HG02973 (cell line): ENCODE measurements around the gene MSH6.

ENCODE experiments used
- ATAC-seq: cut with Tn5 transposase; IDR thresholded peaks from one replicate; pipeline ENCODE4 v1.9.1; 2021; ENCODE audit warnings: moderate library complexity; ENCODE audit not compliant: unreplicated experiment

The MSH6 gene

GRCh38 chr2:47778698-47779425 lies 4.1 kb upstream of the MSH6 start:
- ATAC-seq: no peak

- no peak for ATAC-seq
Observed at GRCh38 chr2:47779426-47779790, 3.5 kb upstream of the MSH6 start.

- ATAC-seq: no peak
Observed at GRCh38 chr2:47782381-47782670, 619 bp upstream of the MSH6 start.

- peak; percentile 31 for ATAC-seq
Observed at GRCh38 chr2:47783486-47784351, 774 bp downstream of the MSH6 start.

GRCh38 chr2:47784352-47784851 lies 1.5 kb downstream of the MSH6 start:
- no peak for ATAC-seq

- ATAC-seq: no peak
Observed at GRCh38 chr2:47785986-47786385, 3.0 kb downstream of the MSH6 start.

GRCh38 chr2:47796090-47796697 lies 13.2 kb downstream of the MSH6 start:
- no peak for ATAC-seq

GRCh38 chr2:47798631-47799030 lies 15.7 kb downstream of the MSH6 start:
- no peak for ATAC-seq

GRCh38 chr2:47799031-47799609 lies 16.2 kb downstream of the MSH6 start:
- no peak for ATAC-seq

GRCh38 chr2:47801118-47801517 lies 18.2 kb downstream of the MSH6 start:
- no peak for ATAC-seq

GRCh38 chr2:47803363-47803762 lies 20.4 kb downstream of the MSH6 start:
- ATAC-seq: no peak

- no peak for ATAC-seq
Observed at GRCh38 chr2:47803770-47804169, 20.8 kb downstream of the MSH6 start.

GRCh38 chr2:47805850-47806249 lies 22.9 kb downstream of the MSH6 start:
- ATAC-seq: no peak

- no peak for ATAC-seq
Observed at GRCh38 chr2:47808614-47809013, 25.7 kb downstream of the MSH6 start.

- no peak for ATAC-seq
Observed at GRCh38 chr2:47809903-47810302, 27.0 kb downstream of the MSH6 start.

- no peak for ATAC-seq
Observed at GRCh38 chr2:47810850-47811249, 27.9 kb downstream of the MSH6 start.

GRCh38 chr2:47811668-47812067 lies 28.7 kb downstream of the MSH6 start:
- no peak for ATAC-seq

- no peak for ATAC-seq
Observed at GRCh38 chr2:47815764-47816163, 32.8 kb downstream of the MSH6 start.

GRCh38 chr2:47818777-47819176 lies 35.8 kb downstream of the MSH6 start:
- no peak for ATAC-seq

- no peak for ATAC-seq
Observed at GRCh38 chr2:47819834-47820233, 36.9 kb downstream of the MSH6 start.

GRCh38 chr2:47822518-47822917 lies 39.6 kb downstream of the MSH6 start:
- no peak for ATAC-seq
